HEK293 (cell line): Measurements from ENCODE around the gene KLRB1.

ENCODE experiments used
- CTCF ChIA-PET: fragments of 350-600 bp; formaldehyde crosslinking; extraction: SDS; loops from one replicate; lab custom pipeline; 2021; ENCODE audit warnings: antibody characterized with exemption; lab: Yijun Ruan, JAX
- POLR2A ChIA-PET: fragments of 300-600 bp; formaldehyde crosslinking; extraction: SDS; loops from one replicate; lab custom pipeline; 2020; ENCODE audit warnings: antibody characterized with exemption, inconsistent platforms; lab: Yijun Ruan, JAX
- H3K27ac ChIP-seq: fragments of 200-500 bp; sonication (Bioruptor generic); 2 replicates; pipeline ENCODE4 v1.5.1; 2014; ENCODE audit warnings: low read depth, low read length, control low read depth, inconsistent platforms; ENCODE audit errors: extremely low read depth
- H3K36me3 ChIP-seq, 2 experiments: fragments of 200-500 bp in 1 of 2; sonication (Bioruptor generic) in 1 of 2; 1 replicate in 1 of 2; 2 replicates in 1 of 2; pipeline ENCODE4 v1.5.1; 2014 to 2017; ENCODE audit warnings: inconsistent platforms in 2 of 2, low read length in 2 of 2; ENCODE audit not compliant: control insufficient read depth in 2 of 2, insufficient read depth in 1 of 2
- H3K4me1 ChIP-seq: fragments of 200-500 bp; sonication (Bioruptor generic); 2 replicates; pipeline ENCODE4 v1.5.1; 2014; ENCODE audit warnings: mild to moderate bottlenecking, low read length, inconsistent platforms; ENCODE audit not compliant: control insufficient read depth, insufficient read depth
- H3K4me3 ChIP-seq: 2 replicates; pipeline ENCODE4 v1.5.1; 2011; ENCODE audit warnings: low read depth, mild to moderate bottlenecking, control low read depth, low read length, moderate library complexity
- H3K9me3 ChIP-seq: fragments of 200-500 bp; sonication (Bioruptor generic); 2 replicates; pipeline ENCODE4 v1.5.1; 2014; ENCODE audit warnings: low read depth, low read length, inconsistent platforms; ENCODE audit not compliant: control insufficient read depth, insufficient read depth
- HOXC10 ChIP-seq: sonication (generic); formaldehyde crosslinking; IDR thresholded peaks from 2 replicates; pipeline ENCODE4 v1.8.1; 2023; ENCODE audit warnings: mild to moderate bottlenecking, missing genetic modification reagents
- ZNF157 ChIP-seq: fragments of 450-650 bp; formaldehyde crosslinking; IDR thresholded peaks from 2 replicates; pipeline ENCODE4 v1.5.1; 2016; ENCODE audit warnings: missing biosample characterization, missing genetic modification characterization
- ZNF23 ChIP-seq: fragments of 450-650 bp; formaldehyde crosslinking; IDR thresholded peaks from 2 replicates; pipeline ENCODE4 v1.5.1; 2016; ENCODE audit warnings: missing biosample characterization, missing genetic modification characterization, borderline replicate concordance
- ZNF433 ChIP-seq: fragments of 450-650 bp; formaldehyde crosslinking; IDR thresholded peaks from 2 replicates; pipeline ENCODE4 v1.5.1; 2016; ENCODE audit warnings: missing biosample characterization, missing genetic modification characterization, low read depth
- ZNF654 ChIP-seq: fragments of 450-650 bp; formaldehyde crosslinking; IDR thresholded peaks from 2 replicates; pipeline ENCODE4 v1.5.1; 2016; ENCODE audit warnings: low read depth, missing biosample characterization, missing genetic modification characterization
- ZNF664 ChIP-seq: fragments of 450-650 bp; formaldehyde crosslinking; IDR thresholded peaks from 2 replicates; pipeline ENCODE4 v1.5.1; 2016; ENCODE audit warnings: missing biosample characterization, missing genetic modification characterization
- ZNF701 ChIP-seq: fragments of 450-650 bp; formaldehyde crosslinking; IDR thresholded peaks from 2 replicates; pipeline ENCODE4 v1.5.1; 2016; ENCODE audit warnings: missing biosample characterization, missing genetic modification characterization
- TF ChIP-seq, protein P1 (sequence below): fragments of 450-650 bp; formaldehyde crosslinking; IDR thresholded peaks from 2 replicates; pipeline ENCODE4 v1.5.1; 2016; ENCODE audit warnings: missing biosample characterization, missing genetic modification characterization
- TF ChIP-seq, protein P2 (sequence below): fragments of 450-650 bp; formaldehyde crosslinking; IDR thresholded peaks from 2 replicates; pipeline ENCODE4 v1.5.1; 2016; ENCODE audit warnings: missing biosample characterization, missing genetic modification characterization, borderline replicate concordance
- TF ChIP-seq, protein P3 (sequence below): fragments of 450-650 bp; formaldehyde crosslinking; IDR thresholded peaks from 2 replicates; pipeline ENCODE4 v1.5.1; 2016; ENCODE audit warnings: missing biosample characterization, missing genetic modification characterization, low read depth
- TF ChIP-seq, protein P4 (sequence below): fragments of 450-650 bp; formaldehyde crosslinking; IDR thresholded peaks from 2 replicates; pipeline ENCODE4 v1.5.1; 2016; ENCODE audit warnings: missing biosample characterization, missing genetic modification characterization

KLRB1 gene

DNA sequence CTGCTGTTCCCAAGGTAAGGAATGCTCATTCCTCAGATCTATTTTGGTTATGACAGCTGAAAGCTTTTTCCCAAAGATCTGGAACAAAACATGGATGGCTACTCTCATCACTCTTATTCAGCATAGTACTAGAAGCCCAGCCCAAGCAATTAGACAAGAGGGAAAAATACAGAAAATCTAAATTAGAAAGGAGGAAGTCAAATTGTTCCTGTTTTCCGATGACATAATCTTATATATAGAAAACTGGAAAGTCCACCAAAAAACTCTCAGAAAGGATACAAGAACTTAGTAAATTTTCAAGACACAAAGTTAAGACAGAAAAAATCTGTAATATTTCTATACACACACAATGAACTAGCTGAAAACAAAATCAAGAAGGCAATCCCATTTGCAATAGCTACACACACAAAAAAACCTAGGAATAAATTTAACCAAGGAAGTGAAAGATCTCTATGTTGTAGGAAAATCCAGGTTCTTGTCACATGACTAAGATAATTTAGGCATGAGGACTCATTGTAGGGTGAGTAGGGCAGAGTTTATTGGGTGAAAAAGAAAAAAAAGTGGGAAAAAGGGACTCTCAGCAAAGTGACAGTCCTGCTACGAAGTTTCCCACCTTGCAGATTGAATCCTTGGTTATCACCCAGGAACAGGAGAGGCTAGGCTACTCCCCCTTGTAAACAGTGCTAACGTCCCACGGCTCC is 28.6 kb upstream of the KLRB1 start:
- Histone ChIP-seq H3K4me1 (no peaks in the 10 kb centered on the region), H3K36me3 (no peaks in the 10 kb centered on the region), H3K9me3 (no peaks in the 10 kb centered on the region)
- ChIA-PET POLR2A (no interaction called here), CTCF (interaction anchor here (0.6 to 8.7 kb wide), 3 partner anchors 67 to 876 kb away, joined by 3 to 87 read pairs (median 7); no protein-coding TSS in a partner anchor)
- no peak for TF ChIP-seq ZNF157 (tag by site-specific recombination)
- no peak for TF ChIP-seq ZNF23 (tag by site-specific recombination)
- TF ChIP-seq, protein P1, sequence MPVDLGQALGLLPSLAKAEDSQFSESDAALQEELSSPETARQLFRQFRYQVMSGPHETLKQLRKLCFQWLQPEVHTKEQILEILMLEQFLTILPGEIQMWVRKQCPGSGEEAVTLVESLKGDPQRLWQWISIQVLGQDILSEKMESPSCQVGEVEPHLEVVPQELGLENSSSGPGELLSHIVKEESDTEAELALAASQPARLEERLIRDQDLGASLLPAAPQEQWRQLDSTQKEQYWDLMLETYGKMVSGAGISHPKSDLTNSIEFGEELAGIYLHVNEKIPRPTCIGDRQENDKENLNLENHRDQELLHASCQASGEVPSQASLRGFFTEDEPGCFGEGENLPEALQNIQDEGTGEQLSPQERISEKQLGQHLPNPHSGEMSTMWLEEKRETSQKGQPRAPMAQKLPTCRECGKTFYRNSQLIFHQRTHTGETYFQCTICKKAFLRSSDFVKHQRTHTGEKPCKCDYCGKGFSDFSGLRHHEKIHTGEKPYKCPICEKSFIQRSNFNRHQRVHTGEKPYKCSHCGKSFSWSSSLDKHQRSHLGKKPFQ (tag by site-specific recombination): no peak
- TF ChIP-seq, protein P2, sequence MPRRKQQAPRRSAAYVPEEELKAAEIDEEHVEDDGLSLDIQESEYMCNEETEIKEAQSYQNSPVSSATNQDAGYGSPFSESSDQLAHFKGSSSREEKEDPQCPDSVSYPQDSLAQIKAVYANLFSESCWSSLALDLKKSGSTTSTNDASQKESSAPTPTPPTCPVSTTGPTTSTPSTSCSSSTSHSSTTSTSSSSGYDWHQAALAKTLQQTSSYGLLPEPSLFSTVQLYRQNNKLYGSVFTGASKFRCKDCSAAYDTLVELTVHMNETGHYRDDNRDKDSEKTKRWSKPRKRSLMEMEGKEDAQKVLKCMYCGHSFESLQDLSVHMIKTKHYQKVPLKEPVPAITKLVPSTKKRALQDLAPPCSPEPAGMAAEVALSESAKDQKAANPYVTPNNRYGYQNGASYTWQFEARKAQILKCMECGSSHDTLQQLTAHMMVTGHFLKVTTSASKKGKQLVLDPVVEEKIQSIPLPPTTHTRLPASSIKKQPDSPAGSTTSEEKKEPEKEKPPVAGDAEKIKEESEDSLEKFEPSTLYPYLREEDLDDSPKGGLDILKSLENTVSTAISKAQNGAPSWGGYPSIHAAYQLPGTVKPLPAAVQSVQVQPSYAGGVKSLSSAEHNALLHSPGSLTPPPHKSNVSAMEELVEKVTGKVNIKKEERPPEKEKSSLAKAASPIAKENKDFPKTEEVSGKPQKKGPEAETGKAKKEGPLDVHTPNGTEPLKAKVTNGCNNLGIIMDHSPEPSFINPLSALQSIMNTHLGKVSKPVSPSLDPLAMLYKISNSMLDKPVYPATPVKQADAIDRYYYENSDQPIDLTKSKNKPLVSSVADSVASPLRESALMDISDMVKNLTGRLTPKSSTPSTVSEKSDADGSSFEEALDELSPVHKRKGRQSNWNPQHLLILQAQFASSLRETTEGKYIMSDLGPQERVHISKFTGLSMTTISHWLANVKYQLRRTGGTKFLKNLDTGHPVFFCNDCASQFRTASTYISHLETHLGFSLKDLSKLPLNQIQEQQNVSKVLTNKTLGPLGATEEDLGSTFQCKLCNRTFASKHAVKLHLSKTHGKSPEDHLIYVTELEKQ: no peak
- TF ChIP-seq, all 188 proteins: peak for 0
- Histone ChIP-seq H3K27ac (no peak overlapping the region), H3K4me3 (no peak overlapping the region)

DNA sequence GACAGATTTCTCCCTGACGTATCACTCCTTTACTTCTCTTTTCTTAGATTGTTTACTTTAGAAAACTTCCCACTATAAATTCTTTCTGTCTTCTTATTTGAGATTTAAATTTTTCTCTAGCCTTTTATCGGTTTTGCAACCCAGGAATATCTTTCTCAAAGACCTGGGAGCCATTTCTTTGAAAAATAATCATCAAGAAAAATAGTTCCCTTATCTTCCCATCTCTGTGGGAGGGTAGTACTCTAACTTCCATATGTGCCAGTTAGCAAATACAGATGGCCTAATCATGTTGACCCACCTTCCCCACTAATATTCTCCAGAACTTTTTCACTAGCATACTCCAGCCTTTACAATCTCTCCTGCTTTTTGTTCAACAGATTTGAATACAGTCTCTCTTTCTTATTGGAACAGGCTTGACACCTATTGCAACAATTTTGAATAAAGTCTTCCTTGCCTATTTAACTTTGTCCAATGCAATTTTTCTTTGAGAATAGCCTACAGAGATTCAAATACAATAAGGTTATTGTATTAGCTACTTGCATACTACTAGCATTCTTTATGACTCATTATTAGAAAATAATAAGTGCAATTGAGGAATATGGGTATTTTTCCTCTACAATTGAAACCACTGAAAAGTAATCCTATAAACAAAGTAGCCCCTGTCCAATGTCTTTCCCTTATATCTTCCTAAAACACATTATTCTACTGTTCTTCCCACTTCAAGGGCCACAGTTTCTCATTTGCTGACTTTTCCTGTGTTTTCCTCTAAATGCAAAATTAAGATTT is 27.4 kb upstream of the KLRB1 start:
- H3K4me1 ChIP-seq: no peaks in the 10 kb centered on the region
- no peak overlapping the region for H3K27ac ChIP-seq
- ChIA-PET POLR2A (no interaction called here), CTCF (interaction anchor here (0.6 to 8.7 kb wide), 15 partner anchors 9 to 304 kb away, joined by 3 to 87 read pairs (median 4); partner anchors contain the start of gene CLEC2D)
- no peaks in the 10 kb centered on the region for H3K36me3 ChIP-seq
- no peaks in the 10 kb centered on the region for H3K9me3 ChIP-seq
- no peak overlapping the region for H3K4me3 ChIP-seq
- TF ChIP-seq ZNF664 (no peak), HOXC10 (no peak), ZNF701 (tag by site-specific recombination) (no peak), ZNF433 (tag by site-specific recombination) (no peak)
- TF ChIP-seq, protein P3, sequence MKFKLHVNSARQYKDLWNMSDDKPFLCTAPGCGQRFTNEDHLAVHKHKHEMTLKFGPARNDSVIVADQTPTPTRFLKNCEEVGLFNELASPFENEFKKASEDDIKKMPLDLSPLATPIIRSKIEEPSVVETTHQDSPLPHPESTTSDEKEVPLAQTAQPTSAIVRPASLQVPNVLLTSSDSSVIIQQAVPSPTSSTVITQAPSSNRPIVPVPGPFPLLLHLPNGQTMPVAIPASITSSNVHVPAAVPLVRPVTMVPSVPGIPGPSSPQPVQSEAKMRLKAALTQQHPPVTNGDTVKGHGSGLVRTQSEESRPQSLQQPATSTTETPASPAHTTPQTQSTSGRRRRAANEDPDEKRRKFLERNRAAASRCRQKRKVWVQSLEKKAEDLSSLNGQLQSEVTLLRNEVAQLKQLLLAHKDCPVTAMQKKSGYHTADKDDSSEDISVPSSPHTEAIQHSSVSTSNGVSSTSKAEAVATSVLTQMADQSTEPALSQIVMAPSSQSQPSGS: no peak

DNA sequence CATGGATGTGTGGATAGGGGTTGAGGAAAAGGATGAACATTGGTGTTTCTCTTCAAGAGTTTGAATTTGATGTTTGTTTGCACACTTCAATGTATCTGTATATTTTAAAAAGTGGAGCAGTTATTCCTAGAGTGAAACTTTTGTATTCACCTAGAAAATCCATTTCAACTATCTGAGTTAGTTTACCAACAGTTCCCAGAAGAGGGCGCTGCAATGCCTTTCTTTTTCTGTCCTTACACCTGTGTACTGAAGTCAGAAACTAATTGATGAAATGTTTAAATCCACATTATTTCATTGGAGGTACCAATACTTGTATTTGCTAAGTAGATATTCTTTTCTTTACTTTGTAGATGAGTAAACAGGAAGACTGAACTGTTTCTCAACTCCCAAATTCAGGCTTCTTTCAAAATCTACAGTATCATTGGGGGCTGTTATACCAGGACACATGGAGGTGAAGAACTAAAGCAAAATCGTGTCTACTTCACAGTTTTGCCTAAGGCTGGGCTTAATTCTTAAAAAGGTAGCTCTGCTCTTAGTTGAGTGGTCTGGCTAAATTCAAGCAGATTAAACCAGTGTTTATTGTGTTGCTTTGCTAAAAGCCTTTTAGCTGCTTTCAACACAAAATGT is 26.6 kb upstream of the KLRB1 start:
- POLR2A ChIA-PET: no interaction called here

More for the DNA sequence above, 26.6 kb upstream of the KLRB1 start:
- Histone ChIP-seq H3K4me1 (no peaks in the 10 kb centered on the region), H3K4me3 (no peak overlapping the region), H3K9me3 (no peaks in the 10 kb centered on the region), H3K27ac (no peak overlapping the region), H3K36me3 (no peaks in the 10 kb centered on the region)
- peak; percentile 69 for TF ChIP-seq ZNF654
- TF ChIP-seq, protein P4, sequence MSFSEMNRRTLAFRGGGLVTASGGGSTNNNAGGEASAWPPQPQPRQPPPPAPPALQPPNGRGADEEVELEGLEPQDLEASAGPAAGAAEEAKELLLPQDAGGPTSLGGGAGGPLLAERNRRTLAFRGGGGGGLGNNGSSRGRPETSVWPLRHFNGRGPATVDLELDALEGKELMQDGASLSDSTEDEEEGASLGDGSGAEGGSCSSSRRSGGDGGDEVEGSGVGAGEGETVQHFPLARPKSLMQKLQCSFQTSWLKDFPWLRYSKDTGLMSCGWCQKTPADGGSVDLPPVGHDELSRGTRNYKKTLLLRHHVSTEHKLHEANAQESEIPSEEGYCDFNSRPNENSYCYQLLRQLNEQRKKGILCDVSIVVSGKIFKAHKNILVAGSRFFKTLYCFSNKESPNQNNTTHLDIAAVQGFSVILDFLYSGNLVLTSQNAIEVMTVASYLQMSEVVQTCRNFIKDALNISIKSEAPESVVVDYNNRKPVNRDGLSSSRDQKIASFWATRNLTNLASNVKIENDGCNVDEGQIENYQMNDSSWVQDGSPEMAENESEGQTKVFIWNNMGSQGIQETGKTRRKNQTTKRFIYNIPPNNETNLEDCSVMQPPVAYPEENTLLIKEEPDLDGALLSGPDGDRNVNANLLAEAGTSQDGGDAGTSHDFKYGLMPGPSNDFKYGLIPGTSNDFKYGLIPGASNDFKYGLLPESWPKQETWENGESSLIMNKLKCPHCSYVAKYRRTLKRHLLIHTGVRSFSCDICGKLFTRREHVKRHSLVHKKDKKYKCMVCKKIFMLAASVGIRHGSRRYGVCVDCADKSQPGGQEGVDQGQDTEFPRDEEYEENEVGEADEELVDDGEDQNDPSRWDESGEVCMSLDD (tag by site-specific recombination): no peak
- CTCF ChIA-PET: interaction anchor here (0.5 to 8.7 kb wide), 16 partner anchors 9 to 1566 kb away, joined by 3 to 87 read pairs (median 4); partner anchors contain the start of gene CLEC2D
